HG03342 (cell line): ENCODE data around the gene LUZP2.

Experiments used
- ATAC-seq: cut with Tn5 transposase; IDR thresholded peaks from one replicate; pipeline ENCODE4 v1.9.1; 2021; ENCODE audit warnings: mild to moderate bottlenecking, moderate library complexity; ENCODE audit not compliant: unreplicated experiment

Gene LUZP2

GRCh38 chr11:24628224-24628776 lies 131.4 kb downstream of the LUZP2 start:
- ATAC-seq, result no peak

DNA sequence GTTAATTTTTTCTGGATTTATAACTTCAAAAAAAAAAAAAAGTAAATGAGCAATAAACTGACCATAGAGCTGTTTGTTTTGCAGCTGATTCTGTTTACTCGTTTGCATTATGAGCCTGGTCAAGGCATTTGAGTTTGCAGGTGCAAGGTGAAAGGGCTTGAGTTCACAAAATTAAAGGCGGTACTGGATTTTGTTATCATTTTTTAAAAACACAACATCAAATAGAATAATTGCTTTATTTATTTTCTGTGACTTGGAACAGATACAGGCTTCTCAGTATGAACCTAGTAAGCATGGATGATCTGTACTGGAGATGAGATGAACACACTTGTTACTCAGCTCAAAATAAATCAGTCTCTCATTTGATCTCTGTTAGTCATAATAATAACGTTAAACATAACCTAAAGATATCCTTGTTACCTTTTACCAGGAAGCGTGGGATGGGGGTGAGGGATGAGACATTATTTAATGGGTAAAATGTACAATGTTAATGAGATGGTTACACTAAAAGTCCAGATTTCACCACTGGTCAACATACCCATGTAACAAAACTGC lies 137.8 kb downstream of the LUZP2 start:
- ATAC-seq, result no peak

DNA sequence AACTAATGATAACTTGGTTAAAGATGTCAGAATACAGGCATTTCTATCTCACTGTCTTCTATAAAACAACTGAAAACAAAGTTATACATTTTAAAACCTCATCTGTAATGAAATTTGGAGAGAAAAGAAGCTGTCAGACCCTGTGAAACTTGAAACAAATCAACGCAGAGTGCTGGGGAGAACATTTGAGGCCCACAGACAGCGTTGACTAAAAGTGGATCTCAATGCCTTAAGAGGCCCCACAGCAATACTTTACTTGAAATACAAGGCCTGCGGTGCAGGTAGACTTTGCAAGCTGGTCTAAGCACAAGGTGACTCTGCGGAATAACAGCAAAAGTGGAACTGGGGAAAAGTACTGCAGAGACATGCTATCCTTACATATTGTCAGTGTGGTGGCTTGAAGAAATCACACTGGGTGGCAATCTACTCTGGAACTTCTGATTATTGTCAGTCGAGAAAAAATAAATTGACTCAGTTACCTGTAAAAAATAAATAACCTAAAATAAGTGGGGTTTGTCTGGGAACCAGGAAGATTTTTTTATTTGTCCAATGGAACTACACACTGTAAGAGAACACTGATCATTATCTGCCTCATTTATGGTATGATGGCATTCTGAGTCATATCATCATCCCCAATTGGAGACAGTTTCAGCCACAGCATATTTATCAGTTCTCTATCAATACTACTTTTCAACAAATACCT lies 138.9 kb downstream of the LUZP2 start:
- ATAC-seq, result no peak

- no peak for ATAC-seq
These were observed 139.4 kb downstream of the LUZP2 start for GRCh38 chr11:24636291-24636629.

GRCh38 chr11:24637520-24637919 lies 140.7 kb downstream of the LUZP2 start:
- ATAC-seq, result no peak

DNA sequence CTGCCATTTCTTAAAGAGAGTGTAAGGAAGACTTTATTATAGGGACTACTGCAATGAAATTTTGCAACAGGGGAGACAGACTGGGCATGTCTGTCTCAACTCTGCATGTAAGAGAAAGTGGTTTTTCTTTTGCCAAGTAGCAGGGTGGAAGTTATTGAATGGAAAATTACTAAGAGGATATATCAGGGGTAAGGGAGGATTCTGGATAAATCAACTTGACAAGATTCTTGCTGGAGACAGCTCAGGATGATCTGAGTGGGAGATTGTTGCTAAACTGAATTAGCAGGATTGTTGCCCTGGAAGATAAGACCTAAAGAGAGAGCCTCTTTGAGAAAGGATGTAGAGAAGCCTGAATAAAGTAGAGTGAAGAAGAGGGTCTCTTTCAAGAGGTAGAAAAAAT lies 145.8 kb downstream of the LUZP2 start:
- ATAC-seq, result no peak

DNA sequence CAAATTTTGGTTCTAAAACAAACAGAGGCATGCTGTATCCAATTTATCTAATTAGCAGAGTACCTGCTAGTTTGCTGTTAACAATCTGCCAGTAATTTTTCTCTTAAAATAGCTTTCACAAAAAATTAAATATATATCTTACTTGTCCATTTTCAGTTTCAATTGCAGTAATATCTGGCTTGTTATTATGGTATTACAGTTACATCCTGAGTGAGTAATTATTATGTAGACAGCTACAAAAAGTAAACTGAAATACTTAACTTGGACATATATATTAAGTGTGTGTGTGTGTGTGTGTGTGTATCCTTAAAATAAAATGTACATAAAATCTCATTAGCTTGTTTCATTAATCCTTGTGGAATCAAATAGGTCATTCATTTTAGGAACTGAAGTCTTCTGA lies 148.7 kb downstream of the LUZP2 start:
- ATAC-seq, result no peak

- no peak for ATAC-seq
These were observed 155.0 kb downstream of the LUZP2 start for GRCh38 chr11:24651873-24652272.

DNA sequence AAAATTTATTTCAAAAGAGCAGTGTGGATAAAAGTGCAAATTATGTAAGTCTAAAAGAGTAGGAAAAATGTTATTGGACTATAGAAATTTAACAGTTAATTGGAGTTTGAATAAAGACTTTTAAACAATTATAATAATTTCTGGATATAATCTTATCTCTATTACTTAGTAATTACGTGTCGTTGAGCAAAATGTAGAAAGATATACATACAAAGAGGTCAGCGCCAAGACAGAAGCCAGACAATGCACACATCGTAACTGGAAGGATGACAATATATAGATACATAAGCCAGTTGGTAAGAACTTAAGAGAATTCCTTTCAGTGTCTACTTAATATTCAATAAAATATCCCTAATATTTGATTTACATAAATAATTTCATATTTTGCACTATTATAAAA lies 157.0 kb downstream of the LUZP2 start:
- no peak for ATAC-seq

- ATAC-seq, result no peak
These were observed 164.5 kb downstream of the LUZP2 start for GRCh38 chr11:24661331-24661730.

- ATAC-seq, result no peak
These were observed 167.5 kb downstream of the LUZP2 start for GRCh38 chr11:24664399-24664798.

DNA sequence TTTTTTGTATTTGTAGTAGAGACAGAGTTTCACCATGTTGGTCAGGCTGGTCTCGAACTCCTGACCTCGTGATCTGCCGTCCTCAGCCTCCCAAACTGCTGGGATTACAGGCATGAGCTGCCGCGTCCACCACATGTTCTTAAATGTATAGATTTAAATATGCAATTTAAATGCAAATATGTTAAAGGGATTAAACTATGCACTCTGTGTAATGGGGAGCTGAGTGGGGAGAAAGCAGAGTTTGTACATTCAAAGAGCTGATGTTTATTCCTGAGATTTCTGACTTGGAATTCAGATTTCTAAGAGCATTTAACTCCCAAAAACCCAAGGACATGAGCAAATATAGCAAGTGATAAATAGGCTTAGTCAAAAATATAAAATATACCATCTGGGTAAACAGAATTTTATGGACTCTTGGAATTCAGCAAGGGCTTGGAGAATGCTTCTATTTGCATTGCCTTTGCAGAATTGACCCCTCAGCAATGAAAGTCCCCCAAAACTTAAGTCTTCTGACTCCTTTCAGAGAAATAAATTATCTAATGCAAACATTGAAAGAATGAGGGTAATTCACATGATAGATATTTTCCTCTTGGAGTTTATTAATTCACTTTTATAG lies 170.6 kb downstream of the LUZP2 start:
- ATAC-seq, result no peak

DNA sequence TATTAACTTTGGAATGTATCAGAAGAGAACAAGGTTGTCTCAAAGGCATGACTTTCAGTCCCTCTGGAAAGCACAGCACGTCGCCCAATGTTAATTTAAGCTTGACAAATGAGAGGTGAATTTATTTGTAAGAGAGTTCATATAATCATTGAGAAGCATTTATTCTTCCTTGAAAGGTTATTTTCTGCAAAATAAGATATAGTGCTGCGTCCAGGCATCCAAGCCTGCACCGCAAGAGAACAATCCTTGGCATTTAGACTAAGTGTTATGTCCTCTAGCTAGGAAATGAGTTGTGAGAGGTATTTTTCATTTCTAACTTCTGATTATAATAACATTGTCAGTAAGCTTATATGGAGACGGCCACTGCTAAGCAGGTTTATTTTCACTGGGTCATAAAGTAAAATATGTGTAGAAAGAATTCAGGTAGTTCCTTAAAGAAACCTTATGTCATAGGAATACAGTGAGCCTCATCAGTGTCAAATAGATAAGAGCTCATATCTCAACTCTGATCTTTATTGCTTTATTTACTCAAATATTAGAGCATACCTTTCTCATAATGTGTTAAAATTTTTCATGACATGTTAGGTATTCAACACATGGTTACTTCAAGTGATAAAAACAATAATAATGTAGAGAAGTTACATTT lies 182.0 kb downstream of the LUZP2 start:
- no peak for ATAC-seq

DNA sequence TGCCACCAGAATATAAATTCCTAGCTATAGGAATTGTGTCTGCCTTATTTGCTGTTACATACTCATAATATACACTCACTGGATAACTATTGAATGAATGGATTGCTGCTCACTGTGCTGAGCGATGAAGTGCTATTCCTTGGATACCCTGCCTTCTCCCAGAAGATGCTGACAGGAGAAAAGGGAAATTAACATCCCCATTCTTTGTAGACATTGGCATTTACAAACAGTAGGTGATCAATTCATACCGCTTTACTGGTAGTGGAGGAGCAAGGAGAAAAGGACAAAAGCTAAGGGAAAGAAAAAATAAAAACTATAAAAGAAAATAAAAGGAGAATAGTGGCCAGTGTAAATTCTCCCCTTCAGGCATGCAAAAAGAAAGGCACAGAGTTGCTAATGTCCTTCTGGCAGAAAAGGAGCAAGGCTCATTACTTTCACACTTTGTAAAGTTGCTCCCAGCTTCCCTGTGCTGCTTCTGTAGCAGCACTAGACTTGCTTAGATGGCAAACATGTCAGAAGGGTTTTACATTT lies 183.0 kb downstream of the LUZP2 start:
- ATAC-seq, result no peak

DNA sequence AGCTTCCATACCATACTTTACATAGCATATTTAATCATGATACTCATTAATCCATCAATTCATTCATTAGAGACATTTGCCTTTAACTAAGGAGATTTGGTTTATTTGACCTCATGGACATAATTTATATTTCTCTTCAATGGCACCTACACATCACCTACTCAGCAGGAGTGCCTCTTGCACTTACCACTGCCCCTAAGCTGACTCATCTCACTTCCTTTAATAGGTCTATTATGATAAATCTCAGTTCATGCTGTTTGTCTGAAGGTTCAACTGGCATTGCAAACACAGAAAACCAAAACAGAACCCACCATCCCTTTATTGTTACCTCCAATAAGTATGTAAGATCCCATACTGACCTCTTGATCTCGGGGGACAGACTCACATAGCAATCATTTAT lies 186.7 kb downstream of the LUZP2 start:
- ATAC-seq, result no peak

- ATAC-seq, result no peak
These were observed 189.0 kb downstream of the LUZP2 start for GRCh38 chr11:24685821-24686220.

- ATAC-seq, result no peak
These were observed 190.8 kb downstream of the LUZP2 start for GRCh38 chr11:24687531-24688147.

GRCh38 chr11:24688981-24689380 lies 192.1 kb downstream of the LUZP2 start:
- ATAC-seq, result no peak

- ATAC-seq, result no peak
These were observed 200.8 kb downstream of the LUZP2 start for GRCh38 chr11:24697522-24698111.

- no peak for ATAC-seq
These were observed 207.9 kb downstream of the LUZP2 start for GRCh38 chr11:24704716-24705115.

- ATAC-seq, result no peak
These were observed 208.6 kb downstream of the LUZP2 start for GRCh38 chr11:24705474-24705873.
